Measurements from ENCODE around the gene SH3RF3.
"Not testable (repeated sequence)": the region's sequence is repeated elsewhere in the genome, so short reads cannot be mapped to it uniquely, and the experiment has no call there.

Gene SH3RF3

DNA sequence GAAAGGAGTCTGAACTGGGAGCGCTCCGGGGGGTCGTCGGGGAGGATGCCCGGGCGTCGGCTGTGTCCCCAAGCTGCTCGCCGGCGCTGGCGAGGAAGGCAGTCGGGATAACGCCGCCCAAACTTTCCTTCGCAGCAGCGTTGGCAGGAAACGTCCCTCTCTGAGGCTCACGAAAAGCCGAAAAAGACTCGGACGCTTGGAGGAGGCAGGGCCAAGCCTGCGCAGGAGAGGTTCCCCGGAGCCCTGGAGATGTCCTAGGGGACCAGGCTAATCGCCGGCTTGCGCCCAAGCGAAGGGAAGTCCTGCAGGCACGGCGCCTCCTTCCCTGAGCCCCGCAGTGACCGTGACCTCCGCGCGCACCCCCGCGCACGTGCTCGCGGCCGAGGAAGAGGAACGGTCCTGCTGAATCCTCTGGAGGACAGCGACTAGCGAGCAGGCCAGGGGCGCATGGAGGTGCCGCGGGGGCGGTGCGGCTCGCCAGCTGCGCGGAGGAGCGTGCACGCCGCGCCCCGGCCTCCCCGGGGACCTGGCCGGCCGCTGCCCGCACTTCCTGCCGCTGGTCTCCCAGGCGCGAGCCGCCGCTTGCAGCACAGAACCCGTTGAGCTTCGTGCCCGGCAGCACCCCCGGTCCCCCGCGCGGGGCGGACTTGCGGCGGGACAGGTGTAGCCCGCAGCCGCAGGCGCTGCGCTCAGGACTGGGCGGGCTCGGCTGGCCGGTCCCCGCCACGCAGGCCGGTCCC is at the start of gene SH3RF3:
Gene SH3RF3, plus strand, starts transcription at position 590 of the 740 bp plus-strand sequence.
- no peak for DNase-seq

DNA sequence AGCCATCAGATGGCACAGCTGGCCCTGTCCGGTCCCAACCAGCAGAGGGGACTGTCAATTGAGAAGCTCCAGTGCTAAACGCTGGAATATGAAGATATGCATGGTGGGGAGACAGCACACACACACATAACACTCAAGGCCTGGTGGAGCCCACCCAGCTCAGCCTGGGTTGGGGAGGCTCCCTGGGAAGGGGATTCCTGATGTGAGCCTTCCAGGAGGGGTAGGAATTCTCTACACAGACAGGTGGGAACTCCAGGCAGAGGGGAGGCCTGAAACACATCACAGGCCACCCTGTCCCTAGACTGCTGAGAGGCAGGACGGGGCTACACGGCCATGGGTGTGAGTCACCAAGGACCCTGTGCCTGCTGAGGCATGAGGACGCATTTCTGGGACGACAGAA is 49.4 kb upstream of the SH3RF3 start:
- no peak for DNase-seq

GRCh38 chr2:109080109-109080508 is 48.9 kb upstream of the SH3RF3 start:
- DNase-seq, result no peak

DNA sequence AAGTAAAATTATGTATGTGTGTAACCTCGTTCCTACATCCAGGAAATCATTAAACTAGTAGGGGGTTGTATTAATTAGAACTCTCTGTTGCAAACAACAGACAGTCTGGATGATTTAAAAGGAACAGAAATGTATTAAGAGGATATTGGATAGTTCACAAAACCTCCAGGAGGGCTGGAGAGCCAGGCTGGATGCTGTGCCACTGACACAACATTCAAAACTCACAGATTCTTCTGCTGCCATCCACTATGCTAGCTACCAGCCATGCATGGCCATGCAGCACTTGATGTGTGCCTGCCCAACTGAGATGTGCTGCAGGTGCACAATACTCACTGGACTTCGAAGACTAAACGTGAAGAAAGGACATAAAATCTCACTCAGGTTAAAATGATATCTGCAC is 48.2 kb upstream of the SH3RF3 start:
- DNase-seq, result no peak

DNA sequence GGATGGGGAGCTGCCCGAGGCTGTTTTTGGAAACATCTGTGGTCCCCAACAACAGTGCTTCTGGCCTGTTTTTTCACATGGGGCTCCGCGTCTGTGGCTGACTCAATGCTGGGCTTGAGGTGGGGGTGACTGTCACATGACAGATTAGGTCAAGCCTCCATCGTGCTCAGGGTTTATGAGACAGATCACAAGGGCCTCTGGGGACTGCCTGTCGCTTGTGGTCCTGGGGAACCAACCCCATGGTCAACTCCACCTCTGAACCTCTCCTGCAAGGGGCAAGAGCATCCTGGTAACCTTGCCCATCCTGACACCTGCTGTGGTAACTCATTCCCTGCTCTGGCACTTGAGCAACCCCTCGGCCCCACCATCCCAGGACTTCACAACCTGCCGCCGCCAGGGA is 47.6 kb upstream of the SH3RF3 start:
- no peak for DNase-seq

- DNase-seq, result no peak
Measured at GRCh38 chr2:109083771-109084170, 45.2 kb upstream of the SH3RF3 start.

DNA sequence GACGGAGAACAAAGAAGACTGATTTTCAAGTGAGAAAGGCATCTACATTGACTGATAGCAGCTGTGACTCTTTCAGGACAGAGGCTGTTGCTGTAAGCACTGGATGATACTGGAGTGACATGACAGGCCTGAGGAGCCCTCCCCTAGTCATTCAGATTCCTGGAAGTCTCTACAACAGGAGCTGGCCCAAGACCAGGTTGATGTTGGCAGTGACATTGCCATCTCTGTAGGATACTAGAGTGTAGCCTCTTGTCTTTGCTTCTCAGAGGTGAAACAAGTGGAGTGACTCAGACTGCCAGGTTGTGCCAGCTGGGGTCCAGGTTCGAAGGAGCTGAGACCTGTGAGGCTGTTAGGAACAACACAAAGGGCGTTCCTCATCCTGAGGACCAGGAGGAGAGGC is 44.7 kb upstream of the SH3RF3 start:
- DNase-seq, result no peak

DNA sequence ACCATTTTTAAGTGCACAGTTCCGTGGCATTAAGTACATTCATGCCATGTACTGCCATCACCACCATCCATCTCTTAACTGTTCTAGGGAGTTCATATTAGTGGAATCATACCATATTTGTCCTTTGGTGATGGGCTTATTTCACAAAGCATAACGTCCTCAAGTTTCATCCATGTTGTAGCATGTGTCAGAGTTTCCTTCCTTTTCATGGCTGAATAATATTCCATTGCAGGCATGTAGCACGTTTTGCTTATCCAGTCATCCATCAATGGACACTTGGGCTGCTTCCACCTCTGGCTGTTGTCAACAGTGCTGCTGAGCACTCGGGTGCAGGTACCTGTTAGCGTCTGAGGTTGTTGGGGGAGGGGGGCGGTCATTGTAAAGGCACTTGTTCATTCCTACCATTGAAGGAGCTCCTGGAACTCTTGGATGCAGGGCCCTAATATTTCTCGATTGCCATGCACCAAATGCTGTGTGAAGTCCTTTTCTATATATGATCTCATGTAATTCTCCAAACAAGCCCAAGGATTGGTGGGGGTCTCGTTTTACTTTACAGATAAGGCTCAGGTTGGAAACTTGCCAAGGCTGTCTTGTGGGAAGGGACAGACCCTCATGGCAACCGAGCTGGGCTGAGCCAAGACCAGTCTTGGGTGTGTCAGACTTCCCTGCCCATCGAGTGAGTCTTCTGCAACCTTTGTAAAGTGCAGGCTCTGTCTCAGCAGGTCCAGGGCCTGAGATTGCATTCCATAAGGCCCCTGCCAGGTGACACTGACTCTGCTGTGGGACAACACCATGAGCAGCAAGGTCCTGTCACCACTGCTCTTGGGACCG is 42.9 kb upstream of the SH3RF3 start:
- no peak for DNase-seq

GRCh38 chr2:109086743-109087020 is 42.3 kb upstream of the SH3RF3 start:
- DNase-seq, result no peak

DNA sequence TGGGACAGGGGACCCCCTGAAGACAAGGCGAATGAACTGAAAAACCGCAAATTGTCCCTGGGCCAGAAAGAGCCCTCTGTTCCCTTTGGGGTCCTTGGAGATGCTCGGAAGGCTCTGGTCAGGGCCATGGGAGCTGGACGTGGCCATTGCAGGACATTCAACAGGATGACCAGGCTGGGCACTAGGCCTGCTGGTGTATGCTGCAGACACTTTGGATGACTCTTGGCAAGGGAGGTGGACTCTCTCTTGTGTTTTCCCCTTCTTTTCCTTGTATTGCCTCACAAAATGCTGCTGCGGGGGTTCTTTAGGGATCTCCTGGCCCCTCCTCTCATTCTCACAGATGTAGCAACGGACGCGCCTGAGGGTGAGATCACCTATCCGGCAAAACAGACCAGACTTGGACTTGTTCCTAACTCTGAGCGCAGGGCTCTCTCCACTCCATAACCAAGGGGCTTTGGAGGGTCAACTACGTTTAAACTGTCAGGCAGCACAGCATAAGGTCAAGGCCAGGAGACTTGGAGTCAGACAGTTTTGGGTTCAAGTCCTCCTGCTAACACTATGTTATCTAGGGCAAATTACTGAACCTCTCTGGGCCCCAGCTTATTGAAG is 41.8 kb upstream of the SH3RF3 start:
- DNase-seq, result no peak

DNA sequence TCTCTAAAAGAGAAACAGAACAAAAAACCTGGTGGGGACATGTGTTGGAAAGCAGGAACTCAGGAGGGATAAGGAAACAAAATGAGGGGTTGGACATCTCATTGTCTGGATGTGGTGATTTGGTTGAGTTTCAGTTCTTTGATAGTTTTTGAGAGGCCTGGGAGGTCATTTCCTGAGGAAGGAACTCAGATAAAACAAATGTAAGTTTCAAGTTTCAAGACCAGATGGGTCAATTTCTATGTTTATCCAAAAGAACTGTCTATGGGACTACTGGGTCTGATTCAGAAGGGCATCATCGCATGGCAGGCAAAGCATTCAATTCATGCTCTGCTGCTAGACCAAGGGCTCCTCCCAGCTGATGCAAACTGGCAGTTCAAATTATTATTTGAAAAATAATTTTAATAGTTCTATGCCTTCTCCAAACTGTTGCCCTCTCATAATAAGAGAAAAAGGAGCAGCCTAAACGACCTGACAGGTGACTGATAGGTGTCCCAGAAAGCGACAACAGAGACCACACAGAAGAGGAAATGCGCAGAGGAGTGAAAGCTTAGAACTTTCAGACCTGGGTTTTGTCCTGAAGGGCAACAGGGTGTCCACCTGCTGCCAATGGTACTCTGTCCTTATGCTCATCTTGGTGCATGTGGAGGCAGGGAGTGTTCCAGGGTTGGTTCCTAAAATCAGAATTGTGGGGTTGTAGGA is 39.3 kb upstream of the SH3RF3 start:
- DNase-seq, result no peak

GRCh38 chr2:109091526-109091925 is 37.5 kb upstream of the SH3RF3 start:
- no peak for DNase-seq

DNA sequence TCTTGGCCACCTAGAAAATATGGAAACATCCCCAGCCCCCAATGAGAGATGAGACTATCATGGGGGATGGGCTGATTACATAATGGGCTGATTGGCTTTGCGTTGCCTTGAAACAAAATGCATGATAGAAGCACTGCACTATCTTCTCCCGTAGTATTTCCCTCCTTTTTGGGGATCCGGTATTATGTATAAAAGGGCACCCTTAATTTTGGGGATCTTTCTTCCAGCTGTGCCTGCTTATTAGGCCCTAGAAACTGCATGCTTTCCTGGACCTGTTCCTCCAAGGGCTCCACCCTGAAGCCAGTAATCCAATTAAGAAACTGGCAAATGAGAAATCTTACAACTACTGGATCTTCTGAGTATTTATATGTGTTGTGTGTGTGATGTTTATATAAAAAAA is 34.9 kb upstream of the SH3RF3 start:
- no peak for DNase-seq

DNA sequence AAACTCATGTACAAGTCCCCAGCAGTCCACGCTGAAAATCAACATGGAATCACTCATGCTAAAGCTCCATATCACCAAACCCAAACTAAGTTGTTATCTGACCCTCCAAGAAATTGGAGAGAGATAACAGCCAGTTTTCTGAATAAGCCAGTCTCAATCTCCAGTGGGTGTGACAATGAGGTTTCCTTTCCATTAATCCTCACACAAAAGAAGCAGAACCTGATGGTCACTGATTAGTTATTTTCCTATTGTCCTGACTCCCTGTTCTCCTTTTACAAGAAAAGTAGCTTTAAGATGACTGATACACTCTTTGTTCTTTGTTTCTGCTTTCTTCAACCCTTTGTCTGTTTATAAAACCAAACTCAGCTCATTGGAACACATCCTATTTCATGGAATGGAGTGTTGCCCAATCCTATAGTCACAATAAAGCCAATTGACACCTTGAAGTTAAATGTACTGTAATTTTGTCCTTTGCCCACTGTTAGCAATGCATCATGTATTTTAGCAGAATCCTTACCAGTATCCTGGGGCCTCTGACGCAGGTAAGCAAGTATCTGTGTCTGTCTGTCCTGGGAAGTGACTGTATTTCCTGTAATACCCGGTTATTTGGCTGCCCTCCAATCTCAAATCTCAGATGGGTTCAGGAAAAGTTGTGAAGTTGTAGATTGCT is 30.6 kb upstream of the SH3RF3 start:
- no peak for DNase-seq

DNA sequence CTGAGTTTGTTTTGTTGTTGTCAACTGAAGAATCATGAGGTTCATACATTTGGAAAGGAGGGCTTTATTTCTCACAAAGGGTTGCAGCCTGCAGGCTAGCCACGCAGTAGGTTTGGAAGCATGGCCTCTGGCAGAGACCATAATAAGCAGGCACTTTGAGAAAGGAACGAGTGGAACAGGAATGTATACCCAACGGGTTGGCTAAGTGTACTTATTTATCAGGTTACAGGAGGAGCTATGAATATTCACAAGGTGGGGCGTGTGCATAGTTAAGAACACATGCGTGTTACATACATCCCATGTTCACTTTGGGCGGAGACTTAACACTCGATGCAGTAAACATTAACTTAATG is 30.1 kb upstream of the SH3RF3 start:
- DNase-seq, result no peak

DNA sequence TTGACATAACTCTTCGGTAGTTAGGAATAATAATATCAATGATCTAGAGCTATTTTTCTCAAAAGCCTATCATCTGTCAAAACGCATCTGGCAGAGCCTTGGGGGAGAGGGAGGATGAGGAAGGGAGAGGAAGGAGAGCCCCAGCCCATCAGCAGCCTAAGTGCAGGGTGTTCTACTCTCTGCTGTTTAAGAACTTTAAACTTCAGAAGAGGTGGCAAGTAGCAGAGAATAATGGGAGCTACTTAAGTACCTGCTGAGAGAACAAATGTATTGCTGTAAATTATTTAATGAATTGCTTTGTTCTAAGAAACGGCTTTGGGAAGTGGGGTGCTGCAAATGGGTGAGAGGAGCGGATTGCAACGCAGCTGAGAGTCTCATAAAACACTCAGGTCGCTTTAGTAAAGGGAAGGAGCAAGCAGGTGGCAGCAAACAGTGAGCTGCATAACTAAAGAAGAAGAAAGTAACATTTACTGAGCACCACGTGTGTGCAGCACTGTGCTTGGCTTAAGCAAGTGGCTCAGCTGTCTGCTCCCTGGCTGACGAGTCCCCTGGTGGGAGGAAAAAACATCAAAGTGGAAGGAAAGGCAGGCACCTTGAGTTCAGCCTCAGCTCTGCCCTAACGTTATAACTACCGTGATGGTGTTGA is 26.3 kb upstream of the SH3RF3 start:
- DNase-seq, result no peak

DNA sequence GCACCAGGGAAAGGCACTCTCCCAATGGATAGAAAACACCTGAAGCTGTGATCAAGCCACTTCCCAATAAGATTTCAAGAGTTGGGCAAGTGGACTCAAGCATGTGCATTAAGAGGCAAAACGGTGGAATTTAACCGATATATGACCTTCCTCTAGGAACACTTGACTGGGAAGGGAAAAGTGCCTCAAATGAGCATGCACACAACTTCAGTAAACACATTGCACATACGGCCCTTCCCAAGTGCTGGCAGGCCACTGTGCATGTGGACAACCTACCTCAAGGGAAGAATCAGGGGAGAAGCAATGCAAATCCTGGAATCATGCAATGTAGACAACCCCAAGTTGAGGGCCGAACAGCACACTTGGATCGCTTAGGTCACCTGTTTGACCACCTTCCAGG is 23.9 kb upstream of the SH3RF3 start:
- DNase-seq, result no peak

- DNase-seq, result no peak
Measured at GRCh38 chr2:109108740-109109139, 20.3 kb upstream of the SH3RF3 start.

DNA sequence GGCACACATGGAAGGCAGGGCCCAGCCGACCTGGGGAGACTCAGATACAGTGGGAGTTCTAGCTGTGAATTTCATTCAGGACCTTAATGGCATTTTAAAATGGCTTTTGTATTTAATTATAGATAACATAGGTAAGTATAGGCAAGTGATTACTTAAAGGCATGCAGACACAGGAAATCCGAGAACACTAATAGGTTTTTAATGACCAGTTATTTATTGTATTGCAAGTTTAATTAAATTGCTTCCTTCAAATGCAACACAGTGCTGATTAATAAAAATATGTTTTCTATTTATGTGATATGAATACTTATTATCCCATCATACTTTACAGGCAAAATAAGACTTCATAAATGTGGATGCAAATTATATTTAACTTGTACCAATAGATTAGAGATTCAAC is 19.7 kb upstream of the SH3RF3 start:
- DNase-seq, result no peak

DNA sequence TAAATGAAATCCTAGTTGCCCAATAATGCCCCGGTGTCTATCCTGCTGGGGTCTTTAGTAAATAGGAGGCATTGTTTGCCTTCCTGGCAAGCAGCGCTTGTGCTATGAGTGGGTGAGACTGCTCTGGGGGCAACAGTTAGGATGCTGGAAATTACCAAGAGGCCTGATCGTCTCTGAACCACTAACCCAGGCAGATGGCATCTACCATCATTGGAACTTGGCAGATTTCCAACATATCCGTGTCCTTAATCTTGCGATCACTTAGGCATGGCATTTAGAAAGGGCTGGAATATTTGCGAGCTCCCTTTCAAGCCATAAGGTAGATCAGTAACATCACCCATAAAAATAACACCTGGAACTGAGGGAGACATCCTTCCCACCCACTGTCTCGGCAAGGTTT is 18.8 kb upstream of the SH3RF3 start:
- DNase-seq, result no peak

DNA sequence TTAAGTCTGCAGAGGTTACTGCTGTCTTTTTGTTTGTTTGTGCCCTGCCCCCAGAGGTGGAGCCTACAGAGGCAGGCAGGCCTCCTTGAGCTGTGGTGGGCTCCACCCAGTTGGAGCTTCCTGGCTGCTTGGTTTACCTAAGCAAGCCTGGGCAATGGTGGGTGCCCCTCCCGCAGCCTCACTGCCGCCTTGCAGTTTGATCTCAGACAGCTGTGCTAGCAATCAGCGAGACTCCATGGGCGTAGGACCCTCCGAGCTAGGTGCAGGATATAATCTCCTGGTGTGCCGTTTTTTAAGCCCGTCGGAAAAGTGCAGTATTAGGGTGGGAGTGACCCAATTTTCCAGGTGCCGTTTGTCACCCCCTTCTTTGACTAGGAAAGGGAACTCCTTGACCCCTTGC is 11.8 kb upstream of the SH3RF3 start:
- DNase-seq, result not testable (repeated sequence)

DNA sequence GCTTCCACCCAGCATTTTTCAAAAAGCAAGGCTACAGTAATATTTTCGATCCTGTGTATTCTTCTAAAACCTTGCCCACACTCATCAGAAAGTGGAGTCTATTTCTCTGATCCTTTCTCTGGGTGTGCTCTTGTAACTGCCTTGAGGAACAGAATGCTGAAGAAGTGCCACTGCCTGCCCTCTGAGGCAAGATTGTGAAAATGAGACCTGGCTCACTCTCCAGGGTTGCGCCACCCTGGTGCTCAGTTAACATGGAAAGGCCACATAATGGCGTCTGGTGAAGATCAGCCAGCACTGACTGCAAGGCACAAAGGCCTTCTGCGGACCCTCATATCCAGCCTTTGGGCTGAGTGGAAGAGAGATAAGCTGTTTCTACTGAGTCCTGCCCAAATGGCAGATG is 11.2 kb upstream of the SH3RF3 start:
- DNase-seq, result no peak

GRCh38 chr2:109118321-109118720 is 10.7 kb upstream of the SH3RF3 start:
- DNase-seq, result no peak
